ENCODE data around the gene ADRB2. TPM values are rescaled to one million over a fixed set of nuclear protein-coding genes. Genes with fewer than 3 reads are reported as not detected.

ADRB2 gene
- polyA plus RNA-seq, 2 of the 4 experiments (the other 2 are of a cell fraction): 0.18 to 0.34 TPM

DNA sequence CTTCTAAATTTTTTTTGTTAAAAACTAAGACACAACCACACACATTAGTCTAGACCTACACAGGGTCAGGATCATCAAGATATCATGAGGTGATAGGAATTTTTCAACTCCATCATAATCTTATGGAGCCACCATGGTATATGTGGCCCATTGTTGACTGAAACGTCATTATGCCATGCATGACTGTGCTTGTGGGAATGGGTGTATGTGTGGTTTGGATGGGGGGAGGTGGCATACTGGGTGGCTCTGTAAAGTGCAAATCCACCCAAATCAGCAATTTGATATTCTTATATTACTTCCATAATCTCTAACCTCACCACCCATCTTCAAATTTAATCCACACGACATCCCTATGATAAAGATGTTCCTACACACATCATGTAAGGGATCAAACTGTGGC, 21.0 kb downstream of the ADRB2 start:
- no peaks in the 10 kb centered on the region for H3K9me3 ChIP-seq
- no peak overlapping the region for H3K4me2 ChIP-seq
- no peak overlapping the region for H3K27ac ChIP-seq
- H3K4me3 ChIP-seq: no peak overlapping the region
- FAIRE-seq (no peak), ATAC-seq (no peak), DNase-seq (ENCODE audit: low read depth in 1 of 2, low spot score in 1 of 2) (no peak)
- H3K4me1 ChIP-seq: no peaks in the 10 kb centered on the region
- 39% methylated on average over 2 of the region's 2 CpGs for WGBS (ENCODE audit: missing lambda C conversion rate)
- CTCF ChIA-PET: interaction anchor here (0.7 to 1.0 kb wide), 2 partner anchors 106 to 188 kb away, joined by 3 read pairs; no protein-coding TSS in a partner anchor
- POLR2A ChIA-PET: no interaction called here
- no peak for TF ChIP-seq CBX8 (IDR thresholded peaks at IDR 0.05)
- TF ChIP-seq TFCP2L1 (CRISPR knock-in tag; IDR thresholded peaks at IDR 0.05): no peak
- TF ChIP-seq REST (IDR thresholded peaks at IDR 0.05): no peak
- no peak for TF ChIP-seq JUNB (IDR thresholded peaks at IDR 0.05)
- no peak for TF ChIP-seq NPAS2 (CRISPR knock-in tag; IDR thresholded peaks at IDR 0.05; ENCODE audit: borderline replicate concordance)
- no peak for TF ChIP-seq GATA3 (IDR thresholded peaks at IDR 0.05; ENCODE audit: borderline replicate concordance)

- DNase-seq (ENCODE audit: low read depth in 1 of 2, low spot score in 1 of 2): no peak
- 10% methylated on average over 3 of the region's 3 CpGs for WGBS (ENCODE audit: missing lambda C conversion rate)
- no peak for ATAC-seq
- no peak for TF ChIP-seq POLR2AphosphoS2 (conservative IDR thresholded peaks at IDR 0.05; ENCODE audit: low read length)
- no peak for TF ChIP-seq JUN (IDR thresholded peaks at IDR 0.05)
- TF ChIP-seq ZNF302 (CRISPR knock-in tag; IDR thresholded peaks at IDR 0.05): no peak
- ChIA-PET POLR2A (no interaction called here), CTCF (interaction anchor here (1.0 kb wide), 1 partner anchor 92 kb away, joined by 3 read pairs; no protein-coding TSS in a partner anchor)
- Histone ChIP-seq H3K9me3 (no peaks in the 10 kb centered on the region), H3K4me1 (no peaks in the 10 kb centered on the region), H3K27ac (no peak overlapping the region), H3K4me2 (no peak overlapping the region), H3K4me3 (no peak overlapping the region)
- no peak for FAIRE-seq
Observed at GRCh38 chr5:148848393-148849031, 22.1 kb downstream of the ADRB2 start.

DNA sequence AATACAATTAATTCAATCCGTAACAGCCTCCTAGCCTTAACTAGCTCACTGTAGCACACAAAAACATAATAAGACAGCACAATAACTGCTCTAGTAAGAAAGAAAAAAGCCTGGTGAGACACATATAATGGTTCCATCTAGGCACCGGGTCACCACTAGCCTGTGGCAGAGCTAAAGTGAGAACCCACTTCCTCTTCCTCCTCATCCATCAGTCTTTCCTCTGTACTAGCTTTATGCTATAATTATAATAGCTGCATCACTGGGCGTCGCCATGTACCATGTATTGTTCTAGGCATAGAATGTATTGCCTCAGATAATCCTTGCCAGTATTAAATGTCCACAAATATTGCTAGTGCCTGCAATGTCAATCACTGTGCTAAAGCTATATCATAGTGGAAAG, 23.1 kb downstream of the ADRB2 start:
- ChIA-PET CTCF (interaction anchor here (0.6 to 1.8 kb wide), 3 partner anchors 91 to 157 kb away, joined by 3 to 6 read pairs (median 3); no protein-coding TSS in a partner anchor), POLR2A (no interaction called here)
- Histone ChIP-seq H3K4me2 (no peak overlapping the region), H3K4me1 (no peaks in the 10 kb centered on the region), H3K4me3 (no peak overlapping the region), H3K27ac (no peak overlapping the region), H3K9me3 (no peaks in the 10 kb centered on the region)
- FAIRE-seq (no peak), DNase-seq (ENCODE audit: low read depth in 1 of 2, low spot score in 1 of 2) (no peak), ATAC-seq (no peak)
- no peak for TF ChIP-seq ESRRA (IDR thresholded peaks at IDR 0.05; ENCODE audit: borderline replicate concordance, low read length)
- TF ChIP-seq HOXB5 (CRISPR knock-in tag; IDR thresholded peaks at IDR 0.05): no peak
- TF ChIP-seq HEYL (CRISPR knock-in tag; IDR thresholded peaks at IDR 0.05): no peak
- TF ChIP-seq MYC (IDR thresholded peaks at IDR 0.05; ENCODE audit: borderline replicate concordance, low read length): no peak
- TF ChIP-seq RAD21 (conservative IDR thresholded peaks at IDR 0.05 in 1 of 2, IDR thresholded peaks at IDR 0.05 in 1 of 2): no peak
- no peak for TF ChIP-seq HDAC2 (IDR thresholded peaks at IDR 0.05)
- no peak for TF ChIP-seq KDM1A (IDR thresholded peaks at IDR 0.05; ENCODE audit: low read depth)
- TF ChIP-seq EHMT2 (IDR thresholded peaks at IDR 0.05; ENCODE audit: low read depth): no peak
- TF ChIP-seq TP53 (CRISPR knock-in tag; IDR thresholded peaks at IDR 0.05): no peak
- TF ChIP-seq ZC3H11A (IDR thresholded peaks at IDR 0.05): no peak
- no peak for TF ChIP-seq RNF2 (IDR thresholded peaks at IDR 0.05; ENCODE audit: borderline replicate concordance, low read depth)
- no peak for TF ChIP-seq ZNF302 (CRISPR knock-in tag; IDR thresholded peaks at IDR 0.05)
- TF ChIP-seq RFX5 (IDR thresholded peaks at IDR 0.05): no peak
- TF ChIP-seq ZSCAN20 (CRISPR knock-in tag; IDR thresholded peaks at IDR 0.05): no peak
- no peak for TF ChIP-seq FOSB (CRISPR knock-in tag; IDR thresholded peaks at IDR 0.05)
- TF ChIP-seq, protein P1, sequence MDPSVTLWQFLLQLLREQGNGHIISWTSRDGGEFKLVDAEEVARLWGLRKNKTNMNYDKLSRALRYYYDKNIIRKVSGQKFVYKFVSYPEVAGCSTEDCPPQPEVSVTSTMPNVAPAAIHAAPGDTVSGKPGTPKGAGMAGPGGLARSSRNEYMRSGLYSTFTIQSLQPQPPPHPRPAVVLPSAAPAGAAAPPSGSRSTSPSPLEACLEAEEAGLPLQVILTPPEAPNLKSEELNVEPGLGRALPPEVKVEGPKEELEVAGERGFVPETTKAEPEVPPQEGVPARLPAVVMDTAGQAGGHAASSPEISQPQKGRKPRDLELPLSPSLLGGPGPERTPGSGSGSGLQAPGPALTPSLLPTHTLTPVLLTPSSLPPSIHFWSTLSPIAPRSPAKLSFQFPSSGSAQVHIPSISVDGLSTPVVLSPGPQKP (IDR thresholded peaks at IDR 0.05; ENCODE audit: low read depth, low read length): no peak
- no peak for TF ChIP-seq EHF (CRISPR knock-in tag; IDR thresholded peaks at IDR 0.05)
- TF ChIP-seq EP300 (IDR thresholded peaks at IDR 0.05): no peak
- 73% methylated on average over 4 of the region's 4 CpGs for WGBS (ENCODE audit: missing lambda C conversion rate)

All from A549 (cell line).